22Rv1 (cell line): ENCODE data around the gene NFYA.

ENCODE experiments used
- CTCF ChIP-seq: fragments of 450-650 bp; IDR thresholded peaks from 2 replicates; pipeline ENCODE4 v1.5.1; 2017; ENCODE audit warnings: mild to moderate bottlenecking
- ZFX ChIP-seq: fragments of 450-650 bp; IDR thresholded peaks from 2 replicates; pipeline ENCODE4 v1.6.1; 2017; ENCODE audit warnings: antibody characterized with exemption, borderline replicate concordance

DNA sequence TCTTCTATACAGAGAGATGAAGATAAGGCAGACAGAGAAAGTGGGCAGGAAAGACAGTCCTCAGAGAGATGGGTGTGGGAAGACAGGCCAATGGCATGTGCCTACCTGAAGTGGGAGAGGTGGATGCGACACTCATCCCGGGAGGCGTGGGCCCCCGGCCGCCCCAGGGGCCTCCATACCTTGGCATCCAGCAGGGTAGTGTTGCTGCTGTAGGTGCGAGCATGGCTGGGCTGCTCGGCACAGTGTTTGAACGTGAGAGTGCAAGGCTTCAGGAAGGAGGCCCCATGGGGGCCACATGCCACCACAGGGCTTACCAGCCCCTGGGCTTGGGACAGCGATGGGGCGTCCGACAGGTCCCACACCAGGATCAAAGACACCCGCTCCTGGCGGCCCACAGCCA, 39.0 kb upstream of the NFYA start:
- TF ChIP-seq CTCF = no peak
- no peak for TF ChIP-seq ZFX
